Left kidney (tissue), 2 donors: ENCODE results near the gene CEP89. TPM values are rescaled to one million over a fixed set of nuclear protein-coding genes. Genes with fewer than 3 reads are reported as not detected.
"Not testable (repeated sequence)": the region's sequence is repeated elsewhere in the genome, so short reads cannot be mapped to it uniquely, and the experiment has no call there.

Source experiments
- DNase-seq: peaks from one replicate; pipeline ENCODE4 v3.0.0-alpha.2; 2013
- polyA plus RNA-seq: library from polyadenylated mRNA; unstranded; fragments of 120-200 nt; gene quantifications from one replicate; pipeline ENCODE4 v1.2.1, GENCODE V29; 2013; ENCODE audit not compliant: insufficient read length

CEP89 gene
- polyA plus RNA-seq, 1 donor, result 38.3 TPM

- no peak for DNase-seq
These were observed 100.7 kb downstream of the CEP89 start for GRCh38 chr19:32870981-32871451.

GRCh38 chr19:32869966-32870573, 101.7 kb downstream of the CEP89 start:
- DNase-seq, result no peak

- no peak for DNase-seq
These were observed 102.3 kb downstream of the CEP89 start, which contains the start of gene SLC7A9 for GRCh38 chr19:32869369-32869965. Gene SLC7A9 (minus strand): TSS chr19:32869767. CDS start chr19:32868534, 1,233 bp downstream.

- DNase-seq, result no peak
These were observed 103.4 kb downstream of the CEP89 start for GRCh38 chr19:32868206-32868950.

- not testable (repeated sequence) for DNase-seq
These were observed 104.3 kb downstream of the CEP89 start for GRCh38 chr19:32867436-32867835.

- no peak for DNase-seq
These were observed 105.0 kb downstream of the CEP89 start for GRCh38 chr19:32866564-32867265.

- DNase-seq, result no peak
These were observed 105.7 kb downstream of the CEP89 start for GRCh38 chr19:32866061-32866460.

GRCh38 chr19:32865326-32865725, 106.4 kb downstream of the CEP89 start:
- DNase-seq, result no peak

GRCh38 chr19:32864318-32865007, 107.3 kb downstream of the CEP89 start:
- DNase-seq, result no peak

GRCh38 chr19:32863841-32864240, 107.9 kb downstream of the CEP89 start:
- DNase-seq, result no peak

- DNase-seq, result no peak
These were observed 108.5 kb downstream of the CEP89 start for GRCh38 chr19:32863301-32863700.

GRCh38 chr19:32862741-32863140, 109.0 kb downstream of the CEP89 start:
- DNase-seq, result no peak

- no peak for DNase-seq
These were observed 109.6 kb downstream of the CEP89 start for GRCh38 chr19:32862173-32862572.

GRCh38 chr19:32861596-32861995, 110.2 kb downstream of the CEP89 start:
- DNase-seq, result no peak

GRCh38 chr19:32859591-32859990, 112.2 kb downstream of the CEP89 start:
- DNase-seq, result no peak

- DNase-seq, result no peak
These were observed 113.2 kb downstream of the CEP89 start for GRCh38 chr19:32858559-32858958.

GRCh38 chr19:32858155-32858554, 113.6 kb downstream of the CEP89 start:
- no peak for DNase-seq

GRCh38 chr19:32857584-32857983, 114.2 kb downstream of the CEP89 start:
- DNase-seq, result no peak

- DNase-seq, result not testable (repeated sequence)
These were observed 114.9 kb downstream of the CEP89 start for GRCh38 chr19:32856818-32857217.

GRCh38 chr19:32852216-32852615, 119.5 kb downstream of the CEP89 start:
- DNase-seq, result no peak

GRCh38 chr19:32848035-32848434, 123.7 kb downstream of the CEP89 start:
- not testable (repeated sequence) for DNase-seq

GRCh38 chr19:32843716-32844245, 128.0 kb downstream of the CEP89 start:
- no peak for DNase-seq
